ENCODE results near the gene PYDC1. TPM values are rescaled to one million over a fixed set of nuclear protein-coding genes. Genes with fewer than 3 reads are reported as not detected.

Gene PYDC1
- total RNA-seq, 1 donor from 2014 or later = not detected

- no peaks in the 10 kb centered on the region for H3K4me1 Mint-ChIP-seq
- DNase-seq (ENCODE audit: low spot score in 2 of 2, unreplicated experiment in 2 of 2) = no peak
- H3K27me3 Mint-ChIP-seq (ENCODE audit: low read depth) = no peaks in the 10 kb centered on the region
- peaks cover 75% of the 10 kb centered on the region for H3K36me3 Mint-ChIP-seq
- H3K4me3 Mint-ChIP-seq = no peak overlapping the region
- no peak overlapping the region for H3K27ac Mint-ChIP-seq
- no peaks in the 10 kb centered on the region for H3K9me3 Mint-ChIP-seq
- TF ChIP-seq, protein P1, sequence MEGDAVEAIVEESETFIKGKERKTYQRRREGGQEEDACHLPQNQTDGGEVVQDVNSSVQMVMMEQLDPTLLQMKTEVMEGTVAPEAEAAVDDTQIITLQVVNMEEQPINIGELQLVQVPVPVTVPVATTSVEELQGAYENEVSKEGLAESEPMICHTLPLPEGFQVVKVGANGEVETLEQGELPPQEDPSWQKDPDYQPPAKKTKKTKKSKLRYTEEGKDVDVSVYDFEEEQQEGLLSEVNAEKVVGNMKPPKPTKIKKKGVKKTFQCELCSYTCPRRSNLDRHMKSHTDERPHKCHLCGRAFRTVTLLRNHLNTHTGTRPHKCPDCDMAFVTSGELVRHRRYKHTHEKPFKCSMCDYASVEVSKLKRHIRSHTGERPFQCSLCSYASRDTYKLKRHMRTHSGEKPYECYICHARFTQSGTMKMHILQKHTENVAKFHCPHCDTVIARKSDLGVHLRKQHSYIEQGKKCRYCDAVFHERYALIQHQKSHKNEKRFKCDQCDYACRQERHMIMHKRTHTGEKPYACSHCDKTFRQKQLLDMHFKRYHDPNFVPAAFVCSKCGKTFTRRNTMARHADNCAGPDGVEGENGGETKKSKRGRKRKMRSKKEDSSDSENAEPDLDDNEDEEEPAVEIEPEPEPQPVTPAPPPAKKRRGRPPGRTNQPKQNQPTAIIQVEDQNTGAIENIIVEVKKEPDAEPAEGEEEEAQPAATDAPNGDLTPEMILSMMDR (IDR thresholded peaks at IDR 0.05; ENCODE audit: unreplicated experiment) = no peak
These were observed 26.9 kb downstream of the PYDC1 start for GRCh38 chr16:31190061-31190460.

- H3K27me3 Mint-ChIP-seq (ENCODE audit: low read depth) = no peaks in the 10 kb centered on the region
- TF ChIP-seq, protein P1 (IDR thresholded peaks at IDR 0.05; ENCODE audit: unreplicated experiment) = no peak
- H3K4me3 Mint-ChIP-seq = no peak overlapping the region
- H3K9me3 Mint-ChIP-seq = no peaks in the 10 kb centered on the region
- peaks cover 75% of the 10 kb centered on the region for H3K36me3 Mint-ChIP-seq
- no peaks in the 10 kb centered on the region for H3K4me1 Mint-ChIP-seq
- no peak for DNase-seq (ENCODE audit: low spot score in 2 of 2, unreplicated experiment in 2 of 2)
- H3K27ac Mint-ChIP-seq = no peak overlapping the region
These were observed 27.5 kb downstream of the PYDC1 start for GRCh38 chr16:31189412-31189778.

DNA sequence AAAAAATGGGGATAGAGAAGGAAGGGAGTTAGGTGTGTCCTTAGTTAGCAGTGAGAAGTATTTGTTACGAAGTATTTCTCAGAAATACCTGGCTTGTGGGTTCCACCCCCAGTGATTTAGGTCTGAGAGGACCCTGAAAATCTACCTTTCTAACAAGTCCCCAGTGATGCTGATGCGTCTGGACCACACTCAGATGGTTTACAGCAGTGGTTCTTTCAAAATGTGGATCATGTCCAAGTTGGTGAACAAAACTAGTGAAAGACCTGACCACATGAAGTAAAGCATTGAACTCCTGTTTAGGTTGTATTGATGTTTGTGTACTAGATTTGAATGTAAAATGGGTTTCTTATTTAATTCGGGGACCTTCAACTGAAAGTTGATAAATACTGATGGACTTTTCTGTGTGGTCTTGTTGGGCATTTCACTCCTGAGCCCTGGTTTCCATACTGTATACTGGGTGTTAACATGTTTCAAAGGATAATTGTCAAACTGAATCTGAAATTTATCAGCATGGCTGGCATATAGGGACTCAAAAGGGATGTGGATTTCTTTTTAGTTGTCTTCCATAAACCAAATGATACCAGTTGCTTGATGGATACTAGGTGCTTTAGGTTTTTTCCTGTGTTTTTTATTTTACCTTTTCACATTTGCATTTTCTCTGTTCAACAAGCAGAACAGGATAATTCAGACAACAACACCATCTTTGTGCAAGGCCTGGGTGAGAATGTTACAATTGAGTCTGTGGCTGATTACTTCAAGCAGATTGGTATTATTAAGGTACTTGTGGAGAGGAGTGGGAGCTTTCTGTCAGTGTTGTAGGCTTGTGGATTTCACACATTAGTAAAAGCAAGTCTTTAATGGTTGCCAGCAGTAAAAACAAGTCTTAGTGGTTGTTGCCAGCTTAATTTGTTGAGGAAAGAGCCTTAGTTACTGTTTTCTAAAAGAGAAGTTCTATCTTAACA lies 28.2 kb downstream of the PYDC1 start:
- H3K4me1 Mint-ChIP-seq = peaks cover 4% of the 10 kb centered on the region
- H3K27me3 Mint-ChIP-seq (ENCODE audit: low read depth) = no peaks in the 10 kb centered on the region
- no peak for DNase-seq (ENCODE audit: low spot score in 2 of 2, unreplicated experiment in 2 of 2)
- H3K4me3 Mint-ChIP-seq = no peak overlapping the region
- H3K9me3 Mint-ChIP-seq = no peaks in the 10 kb centered on the region
- no peak overlapping the region for H3K27ac Mint-ChIP-seq
- TF ChIP-seq, protein P1 (IDR thresholded peaks at IDR 0.05; ENCODE audit: unreplicated experiment) = no peak
- peaks cover 72% of the 10 kb centered on the region for H3K36me3 Mint-ChIP-seq

- DNase-seq (ENCODE audit: low spot score in 2 of 2, unreplicated experiment in 2 of 2) = no peak
- Mint-ChIP-seq H3K27me3 (ENCODE audit: low read depth) (no peaks in the 10 kb centered on the region), H3K4me1 (peaks cover 13% of the 10 kb centered on the region), H3K36me3 (peaks cover 68% of the 10 kb centered on the region), H3K9me3 (no peaks in the 10 kb centered on the region), H3K27ac (no peak overlapping the region), H3K4me3 (no peak overlapping the region)
- TF ChIP-seq, protein P1 (IDR thresholded peaks at IDR 0.05; ENCODE audit: unreplicated experiment) = no peak
These were observed 29.1 kb downstream of the PYDC1 start for GRCh38 chr16:31187808-31188189.

DNA sequence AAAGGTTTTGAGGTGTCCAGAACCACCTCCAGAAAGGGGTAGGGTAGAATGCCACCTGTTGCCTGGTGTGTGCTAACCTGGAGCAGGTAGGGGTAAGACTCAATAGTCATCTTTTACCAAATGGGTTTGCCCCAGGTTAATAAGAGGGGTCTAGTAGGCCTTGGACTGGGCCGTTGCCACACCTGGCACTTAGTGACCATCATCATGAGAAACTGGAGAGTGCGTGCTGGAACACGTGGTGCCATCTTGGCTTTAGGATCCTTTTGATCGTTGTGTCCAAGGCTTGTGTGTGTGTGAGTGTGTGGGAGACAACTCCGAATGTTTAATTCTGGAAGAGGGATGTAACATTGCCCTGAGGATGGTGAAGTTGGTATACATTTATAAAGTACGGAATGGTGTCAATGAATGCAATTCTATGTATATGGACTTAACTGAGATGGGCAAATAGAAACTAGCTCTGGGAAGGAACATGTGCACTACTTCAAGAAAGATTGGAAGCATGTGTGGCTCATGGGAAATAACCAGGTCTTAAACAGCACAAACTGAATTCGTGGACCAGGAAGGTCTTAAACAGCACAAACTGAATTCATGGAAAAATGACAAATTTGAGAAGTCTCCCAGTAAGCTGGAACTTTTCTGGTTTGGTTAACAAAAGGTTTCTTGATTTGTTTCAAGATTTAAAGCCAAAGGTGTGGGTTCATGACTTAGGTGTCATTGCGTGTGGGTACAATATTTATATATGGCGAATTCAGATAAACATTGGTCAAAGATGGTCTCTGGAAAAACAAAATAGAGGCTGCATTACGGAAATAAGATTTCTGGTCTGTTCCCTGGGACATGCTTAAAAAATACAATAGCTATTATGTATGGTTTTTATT lies 29.8 kb downstream of the PYDC1 start:
- Mint-ChIP-seq H3K4me1 (peaks cover 19% of the 10 kb centered on the region), H3K9me3 (no peaks in the 10 kb centered on the region), H3K36me3 (peaks cover 68% of the 10 kb centered on the region), H3K27ac (peak overlapping the region; percentile 36), H3K4me3 (no peak overlapping the region), H3K27me3 (ENCODE audit: low read depth) (no peaks in the 10 kb centered on the region)
- DNase-seq (ENCODE audit: low spot score in 2 of 2, unreplicated experiment in 2 of 2) = no peak
- TF ChIP-seq, protein P1 (IDR thresholded peaks at IDR 0.05; ENCODE audit: unreplicated experiment) = no peak

All from mesothelial cell of epicardium (in vitro differentiated cells).